ENCODE data around the gene SHD. TPM values are rescaled to one million over a fixed set of nuclear protein-coding genes. Genes with fewer than 3 reads are reported as not detected.
A peak's percentile ranks its signal among the peaks of the same experiment; 100 is the strongest.

The SHD gene
- total RNA-seq, 1 donor from 2014 or later: 0.74 TPM

- Mint-ChIP-seq H3K36me3 (ENCODE audit: insufficient read depth) (no peaks in the 10 kb centered on the region), H3K4me1 (ENCODE audit: low read depth) (peaks cover 2% of the 10 kb centered on the region), H3K4me3 (ENCODE audit: low read depth) (no peak overlapping the region), H3K9me3 (ENCODE audit: low read depth) (no peaks in the 10 kb centered on the region), H3K27me3 (peaks cover 6% of the 10 kb centered on the region), H3K27ac (no peak overlapping the region)
- no peak for DNase-seq (ENCODE audit: low spot score, unreplicated experiment)
- TF ChIP-seq CTCF (IDR thresholded peaks at IDR 0.05; ENCODE audit: unreplicated experiment): no peak
Measured at GRCh38 chr19:4298810-4299550, 19.9 kb downstream of the SHD start.

GRCh38 chr19:4300589-4300988 is 21.5 kb downstream of the SHD start:
- Mint-ChIP-seq H3K27me3 (peaks cover 1% of the 10 kb centered on the region), H3K36me3 (ENCODE audit: insufficient read depth) (no peaks in the 10 kb centered on the region), H3K27ac (no peak overlapping the region), H3K4me1 (ENCODE audit: low read depth) (peaks cover 2% of the 10 kb centered on the region), H3K9me3 (ENCODE audit: low read depth) (no peaks in the 10 kb centered on the region), H3K4me3 (ENCODE audit: low read depth) (no peak overlapping the region)
- no peak for TF ChIP-seq CTCF (IDR thresholded peaks at IDR 0.05; ENCODE audit: unreplicated experiment)
- no peak for DNase-seq (ENCODE audit: low spot score, unreplicated experiment)

- DNase-seq (ENCODE audit: low spot score, unreplicated experiment): no peak
- H3K27ac Mint-ChIP-seq: peak overlapping the region; percentile 44
- H3K36me3 Mint-ChIP-seq (ENCODE audit: insufficient read depth): no peaks in the 10 kb centered on the region
- no peaks in the 10 kb centered on the region for H3K9me3 Mint-ChIP-seq (ENCODE audit: low read depth)
- no peak overlapping the region for H3K4me3 Mint-ChIP-seq (ENCODE audit: low read depth)
- no peaks in the 10 kb centered on the region for H3K27me3 Mint-ChIP-seq
- peaks cover 2% of the 10 kb centered on the region for H3K4me1 Mint-ChIP-seq (ENCODE audit: low read depth)
- no peak for TF ChIP-seq CTCF (IDR thresholded peaks at IDR 0.05; ENCODE audit: unreplicated experiment)
Measured at GRCh38 chr19:4301590-4302242, 22.6 kb downstream of the SHD start.

- Mint-ChIP-seq H3K27ac (peak within 1 kb of the TSS; percentile 44), H3K4me1 (ENCODE audit: low read depth) (peaks cover 2% of the 10 kb centered on the region), H3K36me3 (ENCODE audit: insufficient read depth) (no peaks in the 10 kb centered on the region), H3K4me3 (ENCODE audit: low read depth) (no peak within 1 kb of the TSS), H3K9me3 (ENCODE audit: low read depth) (no peaks in the 10 kb centered on the region), H3K27me3 (no peaks in the 10 kb centered on the region)
- TF ChIP-seq CTCF (IDR thresholded peaks at IDR 0.05; ENCODE audit: unreplicated experiment): no peak
- no peak for DNase-seq (ENCODE audit: low spot score, unreplicated experiment)
Measured at GRCh38 chr19:4302243-4302640, 23.2 kb downstream of the SHD start, which contains the start of gene TMIGD2. TMIGD2 (minus strand) TSS chr19:4302389; CDS start chr19:4302385, 4 bp downstream.

GRCh38 chr19:4303819-4304537 is 24.9 kb downstream of the SHD start:
- H3K4me3 Mint-ChIP-seq (ENCODE audit: low read depth): peak overlapping the region; percentile 56
- H3K36me3 Mint-ChIP-seq (ENCODE audit: insufficient read depth): peaks cover 1% of the 10 kb centered on the region
- no peak for DNase-seq (ENCODE audit: low spot score, unreplicated experiment)
- TF ChIP-seq CTCF (IDR thresholded peaks at IDR 0.05; ENCODE audit: unreplicated experiment): no peak
- H3K27me3 Mint-ChIP-seq: no peaks in the 10 kb centered on the region
- H3K9me3 Mint-ChIP-seq (ENCODE audit: low read depth): no peaks in the 10 kb centered on the region
- H3K27ac Mint-ChIP-seq: no peak overlapping the region
- peaks cover 2% of the 10 kb centered on the region for H3K4me1 Mint-ChIP-seq (ENCODE audit: low read depth)
